Fibroblast of lung (primary cell): Measurements from ENCODE around the gene LRIT2. TPM values are rescaled to one million over a fixed set of nuclear protein-coding genes. Genes with fewer than 3 reads are reported as not detected.

Experiments
- DNase-seq, 2 donors: peaks; one replicate each; pipeline versions ENCODE4 v3.0.0 to v3.0.0-alpha.2; 2010; ENCODE audit warnings: low read depth in 2 of 2
- H2AFZ ChIP-seq: 2 replicates; pipeline ENCODE4 v1.5.1; 2012; ENCODE audit warnings: low read length, control low read depth, inconsistent platforms
- H3K27ac ChIP-seq: 2 replicates; pipeline ENCODE4 v1.5.1; 2011; ENCODE audit warnings: low read length, control low read depth; ENCODE audit not compliant: insufficient read depth
- H3K27me3 ChIP-seq: 2 replicates; pipeline ENCODE4 v1.5.1; 2011; ENCODE audit warnings: mild to moderate bottlenecking, low read length; ENCODE audit not compliant: control insufficient read depth, insufficient read depth
- H3K36me3 ChIP-seq: 2 replicates; pipeline ENCODE4 v1.5.1; 2011; ENCODE audit warnings: low read length; ENCODE audit not compliant: control insufficient read depth, insufficient read depth
- H3K4me1 ChIP-seq: 2 replicates; pipeline ENCODE4 v1.5.1; 2011; ENCODE audit warnings: low read length; ENCODE audit not compliant: control insufficient read depth, insufficient read depth; ENCODE audit errors: extremely low read depth
- H3K4me2 ChIP-seq: 2 replicates; pipeline ENCODE4 v1.5.1; 2011; ENCODE audit warnings: low read length, control low read depth; ENCODE audit not compliant: insufficient read depth; ENCODE audit errors: extremely low read depth
- H3K4me3 ChIP-seq, 4 experiments: fragments of 200-600 bp in 1 of 4; sonication (generic) in 1 of 4; replicated peaks in 1 of 4; 2 replicates each; pipeline ENCODE4 v1.5.1; 2011 to 2016; ENCODE audit warnings: low read length in 4 of 4, low read depth in 3 of 4, mild to moderate bottlenecking in 3 of 4, control low read depth in 2 of 4, inconsistent platforms in 1 of 4, mixed read lengths in 1 of 4; ENCODE audit not compliant: insufficient read depth in 1 of 4; ENCODE audit errors: control extremely low read depth in 1 of 4
- H3K79me2 ChIP-seq: 2 replicates; pipeline ENCODE4 v1.5.1; 2012; ENCODE audit warnings: mild to moderate bottlenecking, low read length, inconsistent platforms; ENCODE audit not compliant: control insufficient read depth, insufficient read depth
- H3K9ac ChIP-seq: 2 replicates; pipeline ENCODE4 v1.5.1; 2011; ENCODE audit warnings: mild to moderate bottlenecking, low read length, control low read depth; ENCODE audit not compliant: insufficient read depth
- H3K9me3 ChIP-seq: 2 replicates; pipeline ENCODE4 v1.5.1; 2012; ENCODE audit warnings: low read depth, low read length; ENCODE audit not compliant: control insufficient read depth, insufficient read depth
- H4K20me1 ChIP-seq: 2 replicates; pipeline ENCODE4 v1.5.1; 2011; ENCODE audit warnings: low read length; ENCODE audit not compliant: control insufficient read depth, insufficient read depth; ENCODE audit errors: extremely low read depth
- CTCF ChIP-seq, 2 donors: IDR thresholded peaks in 1 of 2; conservative IDR thresholded peaks in 1 of 2; 1 replicate in 1 of 2; 2 replicates in 1 of 2; pipeline ENCODE4 v1.5.1; 2011 to 2012; ENCODE audit warnings: low read length in 2 of 2, control low read depth in 1 of 2, inconsistent platforms in 1 of 2, low read depth in 1 of 2, mild to moderate bottlenecking in 1 of 2
- EZH2 ChIP-seq: IDR thresholded peaks from 2 replicates; pipeline ENCODE4 v1.5.1; 2012; ENCODE audit warnings: low read length, control low read depth, mild to moderate bottlenecking; ENCODE audit errors: missing control alignments
- polyA plus RNA-seq, 2 donors: library from polyadenylated mRNA; depleted of rRNA in 1 of 2; stranded (reverse) in 1 of 2; unstranded in 1 of 2; fragments of >200 nt; gene quantifications; 2 replicates each; pipeline ENCODE4 v1.2.1, GENCODE V29; 2011 to 2012; ENCODE audit warnings: missing spikeins in 1 of 2
- total RNA-seq: library from RNA; depleted of rRNA; stranded (reverse); fragments of >200 nt; gene quantifications from 2 replicates; pipeline ENCODE4 v1.2.1, GENCODE V29; 2014

LRIT2 gene
- total and polyA plus RNA-seq, 2 donors (not counting 1 experiment from before 2014, with no cell fraction given): not detected

DNA sequence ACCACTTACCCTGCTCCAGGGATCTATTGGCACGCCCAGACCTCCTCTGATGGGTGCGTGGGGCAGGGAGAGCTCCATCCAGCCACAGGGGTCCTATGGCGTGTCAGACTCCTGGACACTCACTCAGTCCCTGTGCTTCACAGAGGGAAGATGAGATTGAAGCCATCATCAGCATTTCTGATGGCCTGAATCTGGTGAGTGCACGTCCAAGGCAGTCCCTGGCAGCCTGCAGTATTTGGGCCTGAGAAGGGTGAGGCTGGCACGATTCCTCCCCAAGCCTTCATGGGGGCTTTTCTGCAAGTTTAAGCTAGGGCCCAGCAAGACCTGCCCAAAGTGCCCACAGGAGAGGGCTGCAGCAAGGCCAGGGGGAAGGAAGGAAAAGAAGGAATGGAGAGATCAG is 27.7 kb downstream of the LRIT2 start:
- Histone ChIP-seq H3K27me3 (peaks cover 30% of the 10 kb centered on the region), H3K27ac (no peak overlapping the region), H3K9me3 (no peaks in the 10 kb centered on the region), H3K4me1 (no peaks in the 10 kb centered on the region), H4K20me1 (no peaks in the 10 kb centered on the region), H3K4me3 (no peak overlapping the region), H3K4me2 (no peak overlapping the region), H3K9ac (no peak overlapping the region), H2AFZ (no peak overlapping the region), H3K79me2 (no peaks in the 10 kb centered on the region), H3K36me3 (no peaks in the 10 kb centered on the region)
- no peak for DNase-seq
- TF ChIP-seq EZH2 (no peak), CTCF (conservative IDR thresholded peaks at IDR 0.05 in 1 of 2, IDR thresholded peaks at IDR 0.05 in 1 of 2; ENCODE audit: low read depth in 1 of 2, low read length in 2 of 2) (no peak)

DNA sequence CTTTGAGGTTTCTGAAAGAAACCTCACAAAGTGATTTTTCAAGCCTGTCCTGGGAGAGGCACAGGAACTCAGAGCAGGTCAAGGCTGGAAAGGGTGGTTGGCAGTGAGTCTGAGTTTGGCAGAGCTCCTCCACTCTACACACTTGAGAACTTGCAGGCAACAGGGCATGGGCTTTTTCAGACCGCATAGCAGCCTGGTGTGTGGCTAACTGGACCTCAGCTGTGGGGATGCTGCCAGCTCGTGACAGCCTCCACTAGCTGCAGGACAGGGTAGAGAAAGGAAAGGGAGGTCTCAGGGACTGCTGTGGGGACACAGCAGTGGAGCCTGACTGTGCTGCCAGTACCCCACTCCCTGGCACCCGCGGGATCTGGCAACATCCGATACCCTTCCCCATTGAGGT is 28.4 kb downstream of the LRIT2 start:
- H3K27me3 ChIP-seq: peaks cover 30% of the 10 kb centered on the region
- no peaks in the 10 kb centered on the region for H3K36me3 ChIP-seq
- H3K4me3 ChIP-seq: no peak overlapping the region
- no peaks in the 10 kb centered on the region for H3K4me1 ChIP-seq
- H3K27ac ChIP-seq: no peak overlapping the region
- H3K4me2 ChIP-seq: no peak overlapping the region
- DNase-seq: no peak
- H4K20me1 ChIP-seq: no peaks in the 10 kb centered on the region
- H3K9me3 ChIP-seq: no peaks in the 10 kb centered on the region
- H2AFZ ChIP-seq: no peak overlapping the region
- H3K79me2 ChIP-seq: no peaks in the 10 kb centered on the region
- TF ChIP-seq CTCF (conservative IDR thresholded peaks at IDR 0.05 in 1 of 2, IDR thresholded peaks at IDR 0.05 in 1 of 2; ENCODE audit: low read depth in 1 of 2, low read length in 2 of 2) (no peak), EZH2 (no peak)
- no peak overlapping the region for H3K9ac ChIP-seq

- H3K27ac ChIP-seq: no peak overlapping the region
- H2AFZ ChIP-seq: no peak overlapping the region
- no peaks in the 10 kb centered on the region for H3K4me1 ChIP-seq
- no peak for DNase-seq
- no peak for TF ChIP-seq CTCF (conservative IDR thresholded peaks at IDR 0.05 in 1 of 2, IDR thresholded peaks at IDR 0.05 in 1 of 2; ENCODE audit: low read depth in 1 of 2, low read length in 2 of 2)
- TF ChIP-seq EZH2: no peak
- H3K4me3 ChIP-seq: no peak overlapping the region
- H3K79me2 ChIP-seq: no peaks in the 10 kb centered on the region
- H3K9me3 ChIP-seq: no peaks in the 10 kb centered on the region
- no peak overlapping the region for H3K9ac ChIP-seq
- no peaks in the 10 kb centered on the region for H3K36me3 ChIP-seq
- no peak overlapping the region for H3K4me2 ChIP-seq
- no peaks in the 10 kb centered on the region for H4K20me1 ChIP-seq
- peaks cover 35% of the 10 kb centered on the region for H3K27me3 ChIP-seq
Measured at GRCh38 chr10:84196083-84196482, 29.3 kb downstream of the LRIT2 start.
